RKO (cell line): Measurements from ENCODE around the gene SH3BP4.

Experiments
- DNase-seq: peaks from one replicate; pipeline ENCODE4 v3.0.0-alpha.2; 2016; ENCODE audit warnings: low spot score

The SH3BP4 gene

DNA sequence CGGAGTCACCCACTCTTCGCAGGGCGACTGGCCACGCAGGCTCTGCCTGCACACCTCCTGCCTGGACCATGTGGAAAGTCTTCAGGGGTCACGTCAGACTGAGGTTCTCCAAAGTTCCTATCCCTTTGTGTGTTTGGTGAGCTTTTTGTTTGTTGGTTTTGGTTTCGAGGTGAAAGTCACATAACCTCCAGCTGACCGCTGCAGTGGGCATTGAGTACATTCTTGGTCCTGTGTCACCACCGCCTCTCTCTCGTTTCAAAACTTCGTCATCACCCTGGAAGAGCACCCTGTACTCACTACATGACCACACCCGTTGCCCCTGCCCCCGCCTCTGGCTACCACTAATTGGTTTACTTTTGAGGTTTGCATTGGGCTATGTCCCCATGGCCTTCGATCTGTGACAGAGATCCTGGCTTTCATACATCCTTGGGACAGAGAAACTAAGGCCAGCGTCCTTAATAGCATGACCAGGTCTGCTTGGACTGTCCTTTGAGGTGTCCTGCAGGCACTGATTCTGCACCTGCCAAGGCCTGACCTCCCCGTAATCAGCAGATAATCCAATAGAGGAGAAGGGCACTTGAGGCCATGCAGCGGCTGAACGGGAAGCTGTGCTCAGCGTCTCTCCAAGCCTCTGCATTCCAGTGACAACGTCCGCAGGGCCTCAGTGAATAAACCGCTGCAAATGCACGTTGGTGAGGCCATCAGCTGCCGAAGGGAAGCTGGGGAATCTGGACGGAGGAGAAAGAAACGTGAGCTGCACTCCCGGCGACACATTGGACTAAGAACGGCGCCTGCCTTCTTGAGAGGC, 46.8 kb downstream of the SH3BP4 start:
- DNase-seq: no peak

DNA sequence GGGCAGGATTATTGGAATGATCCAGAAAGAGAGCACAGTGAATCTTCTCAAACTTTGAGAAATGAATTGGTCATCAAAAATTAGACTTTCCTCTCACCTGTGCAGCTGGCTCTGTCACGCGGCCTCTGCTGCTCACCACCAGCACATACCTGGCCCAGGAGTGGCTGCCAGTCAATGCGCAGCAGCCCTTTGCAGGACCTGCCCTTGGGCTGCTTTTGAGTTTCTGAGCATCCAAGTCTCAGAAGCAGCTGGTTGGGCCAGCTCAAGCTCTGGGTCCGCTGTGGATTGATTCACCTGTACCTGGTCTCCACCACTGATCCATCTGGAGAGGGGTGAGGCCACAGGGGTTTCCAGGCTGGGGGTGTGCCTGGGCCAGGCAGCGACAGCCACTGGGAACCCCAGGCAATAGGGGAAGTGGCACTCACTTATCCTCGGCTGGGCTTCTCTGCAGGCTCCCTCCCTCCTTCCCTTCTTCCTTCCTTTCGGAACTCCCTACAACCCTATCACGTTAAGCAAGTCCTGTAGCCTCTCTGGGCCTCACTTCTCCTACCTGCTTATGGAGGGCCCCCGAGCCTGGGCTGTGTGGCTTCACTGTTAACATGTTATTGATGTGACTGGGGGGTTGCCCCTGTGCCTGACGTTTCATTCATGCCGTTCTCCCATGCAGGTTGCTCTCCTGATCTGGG, 48.1 kb downstream of the SH3BP4 start:
- no peak for DNase-seq

DNA sequence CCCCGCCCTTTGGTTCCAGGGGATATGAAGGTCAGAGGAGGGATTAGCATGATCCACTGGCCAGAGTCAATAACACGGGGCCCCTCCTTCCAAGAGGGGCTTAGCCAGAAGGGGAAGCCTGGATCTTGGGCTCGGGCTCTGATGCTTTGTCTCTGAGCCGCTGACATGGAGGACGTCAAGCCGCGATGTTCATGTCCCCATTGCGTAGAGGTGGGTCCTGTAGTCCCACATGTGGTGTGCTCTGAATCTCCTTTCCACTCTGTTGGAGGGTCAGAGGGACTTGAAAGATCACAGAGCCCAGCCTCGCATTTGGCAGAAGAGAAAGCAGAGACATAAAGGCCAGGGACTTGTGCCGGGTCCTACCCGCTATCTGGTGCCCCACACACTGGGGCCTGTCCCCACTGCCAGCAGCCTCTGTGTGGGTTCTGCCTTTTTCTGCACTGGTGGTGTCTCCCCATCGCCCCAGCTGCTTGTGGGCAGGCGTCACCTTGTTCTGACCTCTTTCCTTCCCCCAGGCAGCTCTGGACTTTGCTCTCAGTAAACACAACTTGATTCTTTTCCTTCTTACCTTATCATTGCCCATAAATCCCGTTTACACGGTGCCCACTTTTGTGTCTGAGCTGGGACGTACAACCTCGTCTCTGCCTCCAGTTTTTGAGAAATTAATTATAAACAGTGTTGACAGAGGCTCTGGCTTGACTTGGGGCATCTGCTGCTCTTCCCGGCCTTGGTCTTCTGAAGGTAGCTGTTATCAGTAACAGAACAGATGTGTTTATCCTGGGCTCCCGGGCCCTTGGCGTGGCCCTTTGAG, 48.8 kb downstream of the SH3BP4 start:
- no peak for DNase-seq

DNA sequence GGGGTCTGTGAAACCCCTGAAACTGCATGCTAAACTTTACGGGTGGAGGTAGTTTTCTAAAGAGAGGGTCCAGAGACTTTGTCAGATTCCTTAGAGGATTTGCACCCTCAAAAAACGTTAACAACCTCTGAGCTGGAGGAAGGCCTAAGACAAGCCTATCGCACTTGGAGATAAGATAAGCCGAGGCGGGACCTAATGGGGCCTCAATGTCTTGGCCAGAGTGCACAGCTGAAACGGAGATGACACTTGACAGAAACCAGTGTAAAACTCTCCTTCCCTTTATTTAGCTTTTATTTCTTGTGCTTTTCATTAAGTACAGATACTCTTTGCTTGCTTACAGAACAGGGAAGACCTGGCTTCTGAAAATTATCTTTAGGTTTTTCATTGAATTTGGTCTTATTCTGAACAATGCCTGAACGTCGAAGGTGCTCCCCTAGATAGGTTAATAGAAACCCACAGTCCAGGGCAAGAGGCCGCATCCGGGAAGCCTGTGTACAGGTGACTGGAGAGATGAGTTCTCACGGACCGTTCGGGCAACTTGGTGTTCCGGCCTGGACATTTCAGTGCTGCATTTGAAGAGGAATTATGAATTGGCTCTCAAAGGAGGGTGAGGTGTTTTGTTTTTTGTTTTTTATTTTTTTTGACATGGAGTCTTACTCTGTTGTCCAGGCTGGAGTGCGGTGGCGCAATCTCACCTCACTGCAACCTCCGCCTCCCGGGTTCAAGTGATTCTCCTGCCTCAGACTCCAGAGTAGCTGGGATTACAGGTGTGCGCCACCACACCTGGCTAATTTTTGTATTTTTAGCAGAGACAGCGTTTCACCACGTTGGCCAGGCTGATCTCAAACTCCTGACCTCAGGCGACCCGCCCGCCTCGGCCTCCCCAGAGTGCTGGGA, 49.7 kb downstream of the SH3BP4 start:
- DNase-seq: no peak

DNA sequence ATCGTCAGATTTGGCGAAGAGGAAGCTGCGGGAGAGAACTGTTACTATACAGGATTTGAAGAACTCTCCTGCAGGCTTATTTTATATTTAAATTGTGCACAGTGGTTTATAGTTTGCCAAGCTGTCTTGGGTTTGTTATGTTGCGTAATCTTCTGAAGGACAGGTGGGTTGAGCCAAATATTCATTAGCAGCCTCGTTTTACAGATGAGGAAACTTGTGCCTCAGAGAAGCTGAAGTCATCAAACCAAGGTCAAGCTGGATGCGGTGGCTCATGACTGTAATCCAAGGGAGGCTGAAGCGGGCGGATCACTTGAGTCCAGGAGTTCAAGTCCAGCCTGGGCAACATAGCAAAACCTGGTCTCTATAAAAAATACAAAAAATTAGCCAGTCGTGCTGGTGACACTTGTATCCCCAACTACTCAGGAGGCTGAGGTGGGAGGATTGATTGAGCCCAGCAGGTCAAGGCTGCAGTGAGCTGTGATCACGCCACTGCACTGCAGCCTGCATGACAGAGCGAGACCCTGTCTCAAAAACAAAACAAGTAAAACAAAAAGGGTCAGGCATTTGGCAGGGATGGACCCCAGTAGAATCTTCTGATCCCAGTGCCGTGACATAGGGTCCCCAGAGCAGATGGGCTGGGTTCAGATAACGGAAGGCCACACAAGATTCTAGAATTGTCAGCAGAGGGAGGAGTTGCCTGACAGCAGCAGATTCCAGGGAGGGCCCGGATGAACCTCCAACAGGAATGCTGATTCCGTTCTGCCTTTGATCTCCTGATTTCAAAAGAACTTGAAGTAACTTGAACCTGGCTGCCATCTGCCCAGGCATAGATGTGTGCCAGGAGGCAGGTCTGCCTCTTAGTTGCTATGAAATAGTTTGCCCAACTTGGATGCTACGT, 50.6 kb downstream of the SH3BP4 start:
- DNase-seq: no peak

DNA sequence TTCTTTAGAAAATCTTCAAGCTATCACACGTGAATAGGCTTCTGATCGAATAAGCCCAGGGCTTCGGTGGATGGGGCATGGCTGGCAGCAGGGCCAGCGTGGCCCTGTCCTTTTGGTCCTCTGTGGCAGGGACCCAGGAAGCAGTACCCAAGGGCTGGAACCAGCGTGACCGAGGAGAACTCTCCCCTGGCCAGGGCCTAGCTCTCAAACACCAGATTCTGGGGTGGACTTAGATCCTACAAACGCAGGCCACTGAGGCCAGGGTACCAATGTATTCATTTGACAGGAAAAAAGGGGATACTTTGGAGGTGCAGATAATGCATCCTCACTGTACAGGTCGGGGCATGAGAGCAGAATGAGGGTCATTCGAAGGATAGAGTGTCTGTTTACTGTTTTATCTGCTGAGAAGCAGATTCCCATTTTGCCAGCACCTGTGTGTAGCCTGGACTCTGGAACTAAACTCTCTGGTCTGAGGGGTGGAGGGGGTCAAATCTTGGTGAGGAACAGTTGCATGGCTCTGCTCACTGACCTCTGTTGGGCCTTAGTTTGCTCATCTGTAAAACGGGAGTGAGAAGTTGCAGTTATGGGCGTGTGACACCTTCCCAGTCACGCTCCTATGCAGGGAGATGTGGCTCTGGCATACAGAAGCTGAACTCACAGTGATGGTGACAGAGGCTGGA, 51.4 kb downstream of the SH3BP4 start:
- DNase-seq: no peak

DNA sequence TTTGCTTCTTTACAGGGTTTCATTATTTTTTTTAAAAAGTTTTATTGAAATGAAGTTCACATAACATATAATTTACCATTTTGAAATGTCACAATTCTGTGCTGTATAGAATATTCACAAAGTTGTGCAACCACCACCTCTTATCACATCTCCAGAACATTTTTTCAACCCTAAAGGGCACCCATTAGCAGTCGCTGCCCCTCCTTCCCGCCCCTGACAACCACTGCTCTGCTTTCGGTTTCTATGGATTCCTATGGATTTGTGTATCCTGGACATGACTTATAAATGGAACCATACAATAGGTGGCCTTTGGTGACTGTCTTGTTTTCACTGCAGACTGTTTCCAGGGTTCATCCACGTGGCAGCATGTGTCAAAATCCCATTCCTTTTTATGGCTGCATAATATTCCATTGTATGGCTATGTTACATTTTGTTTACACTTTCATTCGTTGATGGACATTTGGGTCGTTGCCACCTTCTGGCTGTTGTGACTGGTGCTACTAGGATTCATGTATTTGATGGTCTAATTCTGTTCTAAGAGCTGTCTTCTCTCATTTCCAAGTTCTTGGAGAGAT, 52.6 kb downstream of the SH3BP4 start:
- no peak for DNase-seq

DNA sequence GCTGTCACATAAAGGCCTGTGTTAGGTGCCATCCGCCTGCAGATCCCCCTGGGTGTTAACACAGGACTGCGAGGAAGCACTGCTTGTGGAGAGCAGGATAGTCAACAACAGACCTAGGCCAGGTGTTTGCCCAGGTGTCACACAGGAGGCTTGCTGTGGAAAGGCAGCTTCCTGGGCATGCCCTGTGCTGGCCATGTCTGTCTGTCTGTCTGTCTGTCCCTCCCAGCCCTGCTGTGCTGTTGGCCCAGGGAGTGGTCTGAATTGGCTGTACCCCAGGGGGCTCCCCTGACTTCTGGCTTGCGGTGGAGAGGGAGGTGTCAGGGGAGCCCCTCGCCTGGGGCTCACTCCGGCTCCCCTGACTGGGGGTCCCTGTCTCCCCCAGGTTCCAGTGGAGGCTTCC, 53.2 kb downstream of the SH3BP4 start:
- no peak for DNase-seq

DNA sequence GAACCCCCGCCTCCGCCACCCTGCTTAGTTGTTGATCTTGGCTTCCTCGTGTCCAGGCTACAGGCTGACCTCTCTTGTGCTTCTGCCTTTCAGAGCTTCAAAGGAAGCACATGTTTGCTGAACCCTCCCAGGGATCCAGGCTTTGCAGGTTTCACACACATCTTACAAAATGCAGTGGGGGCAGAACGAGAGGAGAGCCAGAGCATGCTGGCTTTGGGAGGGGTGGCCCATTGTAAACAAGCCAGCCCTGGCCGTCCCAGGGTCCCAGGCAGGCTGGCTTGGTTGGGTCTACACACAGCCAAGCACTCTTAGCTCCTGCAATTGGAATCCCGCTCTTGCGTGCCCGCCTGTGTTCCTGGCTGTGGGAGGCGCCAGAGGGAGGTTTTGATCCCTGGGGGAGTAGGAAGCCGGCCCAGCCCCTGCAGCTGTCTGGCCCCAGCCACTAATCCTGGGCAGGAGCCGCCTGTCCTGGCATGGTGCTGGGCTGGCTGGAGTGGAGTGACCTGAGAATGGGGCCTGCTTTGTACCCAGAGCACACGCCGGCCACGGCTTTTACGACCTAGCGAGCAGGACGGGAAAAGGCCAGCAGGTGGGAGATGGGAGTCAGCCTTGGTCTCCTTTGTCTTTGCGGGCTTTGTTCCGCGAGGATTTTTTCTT, 53.9 kb downstream of the SH3BP4 start:
- DNase-seq: no peak

DNA sequence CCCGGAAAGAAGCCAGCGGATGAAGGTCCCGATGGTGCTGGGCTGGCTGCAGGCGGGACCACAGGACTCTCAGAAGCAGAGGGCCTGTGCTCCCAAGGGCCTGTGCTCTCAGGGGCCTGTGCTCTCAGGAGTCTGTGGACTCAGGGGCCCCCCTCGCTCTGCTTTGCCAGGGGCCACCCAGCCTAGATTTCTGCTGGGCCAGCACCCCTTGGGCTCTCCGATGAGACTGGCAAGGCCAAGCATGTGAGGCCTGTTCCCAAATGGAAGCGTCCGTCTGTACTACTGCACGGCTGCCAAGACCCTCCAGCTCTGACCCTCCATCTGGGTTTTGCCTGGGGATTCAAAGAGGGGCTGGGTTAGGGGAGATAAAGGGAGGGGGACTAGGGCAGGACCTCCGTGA, 54.6 kb downstream of the SH3BP4 start:
- no peak for DNase-seq

DNA sequence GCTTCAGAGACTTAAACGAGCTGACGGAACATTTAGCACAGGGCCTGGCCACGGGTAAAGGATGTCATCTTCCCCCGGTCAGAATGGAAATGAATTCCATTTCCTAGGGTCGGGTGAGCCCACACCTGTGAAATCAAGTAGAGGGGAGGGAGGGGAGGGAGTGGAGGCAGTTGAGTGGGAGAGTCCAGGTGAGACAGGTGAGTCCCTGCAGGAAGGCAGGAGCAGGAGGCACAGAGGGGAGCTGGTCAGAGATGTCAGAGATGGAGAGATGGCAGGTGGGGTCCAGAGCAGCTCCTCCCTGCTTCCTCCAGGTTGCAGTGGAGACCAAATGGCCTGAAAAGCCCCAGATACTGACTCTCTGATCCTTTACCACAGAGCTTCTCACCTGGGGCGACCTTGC, 55.2 kb downstream of the SH3BP4 start:
- no peak for DNase-seq

DNA sequence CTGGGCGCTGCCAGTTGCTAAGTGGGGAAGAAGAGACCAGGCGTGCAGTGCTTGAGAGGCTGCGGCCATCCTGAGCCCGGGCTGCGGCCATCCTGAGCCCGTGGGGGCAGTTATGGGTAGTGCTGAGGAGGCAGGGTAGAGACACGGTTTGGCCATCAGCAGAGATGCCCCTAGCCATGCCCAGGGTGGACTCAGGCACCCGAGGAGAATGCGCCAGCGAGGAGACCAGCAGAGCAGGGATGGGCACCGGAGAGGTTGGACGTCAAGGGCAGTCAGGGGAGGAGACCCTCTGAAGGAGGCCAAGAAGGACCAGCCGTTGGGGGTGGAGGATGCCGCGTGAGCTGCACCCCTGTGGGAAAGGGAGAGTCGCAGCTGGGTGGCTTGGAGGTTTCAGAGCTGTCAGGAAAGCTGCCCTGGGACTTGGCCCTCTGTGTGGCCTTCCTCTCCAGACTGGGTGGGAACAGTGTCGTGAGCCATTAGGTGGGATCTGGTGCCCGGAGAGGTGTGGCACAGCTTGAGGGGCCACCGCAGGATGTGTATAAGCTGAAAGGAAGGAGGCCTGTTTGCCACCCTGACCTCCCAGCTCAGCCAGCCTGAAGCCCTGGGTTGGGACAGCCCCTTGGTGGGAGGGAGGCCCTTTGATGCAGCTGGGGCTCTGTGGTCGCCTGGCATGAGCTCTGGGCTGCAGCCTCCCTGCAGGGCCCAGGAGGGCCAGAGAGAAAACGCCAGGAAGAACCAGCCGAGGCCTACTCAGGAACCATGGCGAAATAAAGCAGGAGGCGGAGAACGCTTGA, 56.0 kb downstream of the SH3BP4 start:
- DNase-seq: no peak

DNA sequence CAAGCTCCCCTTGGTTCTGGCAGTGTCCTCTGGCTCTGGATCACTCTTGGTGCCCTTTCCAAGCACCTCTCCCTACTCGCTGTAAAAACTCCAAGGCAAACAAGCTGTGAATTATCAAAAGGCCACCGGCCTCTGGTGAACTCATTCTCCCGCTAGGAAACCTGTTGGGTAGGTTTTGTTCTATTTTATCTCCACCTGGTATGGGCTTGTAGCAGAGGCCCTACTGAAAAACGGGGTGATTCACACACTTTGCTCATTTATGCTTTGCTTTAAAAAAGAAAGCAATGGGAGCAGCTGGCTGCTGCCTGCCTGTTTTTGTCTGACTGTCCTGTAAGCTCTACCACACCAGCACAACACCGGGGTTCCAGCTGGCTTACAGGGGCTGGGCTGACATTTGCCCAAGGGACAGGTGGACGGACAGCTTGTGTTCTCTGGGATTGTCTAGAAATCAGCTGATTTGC, 56.8 kb downstream of the SH3BP4 start:
- DNase-seq: no peak

DNA sequence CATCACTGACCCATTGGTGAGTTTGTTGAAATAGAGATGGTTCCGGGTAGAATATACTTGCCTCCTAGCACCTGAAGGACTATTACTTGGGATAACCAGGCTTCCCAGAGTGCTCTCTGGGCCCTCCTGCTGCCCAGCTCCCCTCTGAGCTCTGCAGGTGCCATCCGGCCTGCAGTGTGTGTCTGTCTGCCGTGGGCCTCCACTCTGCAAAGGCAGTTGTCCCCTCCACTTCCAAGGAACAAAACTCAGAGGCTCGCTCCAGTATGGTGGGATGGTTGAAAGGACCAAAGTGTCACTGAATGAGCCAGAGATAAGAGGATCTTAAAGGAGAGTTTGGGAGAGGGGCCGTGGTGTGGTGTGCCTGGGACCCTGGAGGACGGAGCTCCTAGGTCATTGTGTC, 57.3 kb downstream of the SH3BP4 start:
- no peak for DNase-seq

DNA sequence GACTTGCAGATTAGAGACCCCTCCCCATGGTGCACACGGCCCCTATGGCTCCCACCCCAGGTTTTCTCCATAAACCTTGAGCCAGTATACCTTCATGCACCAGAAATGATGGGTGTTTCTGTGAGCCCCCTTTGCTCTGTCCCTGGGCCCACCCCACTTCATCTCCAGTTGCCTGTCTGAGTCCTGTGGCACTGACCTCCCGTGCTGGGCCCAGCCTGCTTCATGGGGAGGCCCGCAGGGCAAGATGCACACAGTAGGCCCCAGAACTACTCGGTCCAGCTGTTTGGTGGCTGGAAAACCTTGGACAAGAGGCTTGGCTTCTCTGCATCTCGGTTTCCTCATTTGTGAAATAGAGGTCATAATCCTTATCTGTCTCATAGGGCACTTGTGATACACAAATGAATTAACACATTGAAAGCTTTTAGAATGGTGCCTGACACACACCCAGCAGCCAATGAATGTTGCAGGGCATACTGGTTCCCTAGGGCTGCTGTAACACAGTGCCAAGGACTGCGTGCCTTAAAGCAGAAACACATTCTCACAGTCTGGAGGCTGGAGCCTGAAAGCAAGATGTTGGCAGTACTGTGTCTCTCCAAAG, 58.4 kb downstream of the SH3BP4 start:
- no peak for DNase-seq

DNA sequence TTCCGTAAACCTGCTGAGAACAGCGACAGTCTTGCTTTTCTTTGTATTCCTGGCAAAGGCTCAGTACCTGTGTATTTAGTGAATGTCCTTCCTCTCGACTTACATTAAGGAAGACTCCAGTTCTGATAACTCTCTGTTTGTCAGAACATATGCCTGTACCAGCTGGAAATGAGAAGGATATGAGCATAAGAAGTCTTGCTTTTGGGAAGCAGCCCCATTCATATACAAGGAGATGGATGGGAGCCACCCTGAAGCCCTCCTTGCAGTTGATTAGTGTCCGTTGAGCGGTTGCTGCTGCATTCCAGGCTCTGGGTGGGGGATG, 59.8 kb downstream of the SH3BP4 start:
- DNase-seq: no peak

DNA sequence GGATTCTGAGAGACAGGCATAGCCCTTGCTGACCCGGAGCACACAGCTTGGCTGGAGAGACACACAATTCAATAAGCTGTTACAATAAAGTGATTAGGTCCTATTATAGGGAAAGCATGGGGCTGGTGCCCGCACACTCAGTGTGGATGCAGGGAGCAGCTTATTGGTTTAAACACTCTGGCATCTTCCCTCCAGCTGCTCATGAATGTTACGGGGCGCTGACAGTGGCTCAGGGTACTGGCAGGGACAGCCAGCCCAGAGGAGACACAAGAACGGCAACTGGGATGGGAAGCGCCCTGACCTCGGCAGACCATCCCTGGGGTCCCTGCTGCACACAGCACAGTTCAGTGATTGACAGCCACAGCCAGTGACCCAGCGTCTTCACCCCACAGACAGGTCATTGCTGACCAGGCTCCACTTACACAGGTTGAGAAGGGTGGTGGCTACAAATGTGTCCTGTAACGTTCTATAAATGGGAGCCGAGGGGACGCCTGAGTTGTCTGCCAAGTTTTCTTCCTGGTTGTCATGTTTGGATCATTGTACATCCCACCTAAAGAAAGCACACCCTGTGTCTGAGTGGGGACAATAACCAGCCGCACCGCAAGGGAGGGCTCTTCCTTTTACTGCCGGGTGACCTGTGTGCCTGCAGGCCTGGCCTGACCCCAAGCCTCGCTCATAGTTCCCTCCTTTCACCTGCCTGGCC, 60.3 kb downstream of the SH3BP4 start:
- DNase-seq: no peak

DNA sequence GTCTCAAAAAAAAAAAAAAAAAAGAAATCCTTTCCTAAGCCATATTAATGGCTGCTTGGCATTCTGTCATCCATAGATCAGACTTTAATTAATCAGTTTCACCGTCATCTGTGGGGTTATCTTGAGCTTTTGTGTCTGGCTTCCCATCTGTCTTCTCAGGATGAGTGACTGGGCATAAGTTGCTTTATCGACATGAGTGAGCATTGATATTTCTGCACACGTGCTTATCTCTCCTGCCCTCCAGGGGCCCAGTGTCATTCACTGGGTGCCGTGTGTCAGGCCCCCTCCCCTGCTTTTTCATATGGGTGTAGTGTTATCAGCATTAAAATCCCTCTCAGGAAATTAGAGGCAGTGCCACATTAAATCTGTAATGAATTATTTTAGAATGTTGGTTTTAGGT, 65.6 kb downstream of the SH3BP4 start:
- no peak for DNase-seq
